NCI-H2196 (cell line): ENCODE data around the gene PDPN.

ENCODE experiments used
- DNase-seq: peaks from one replicate; lab custom pipeline; 2025; ENCODE audit not compliant: unreplicated experiment; lab: John Stamatoyannopoulos, UW

The PDPN gene

GRCh38 chr1:13576926-13577325 is 6.7 kb upstream of the PDPN start:
- no peak for DNase-seq

DNA sequence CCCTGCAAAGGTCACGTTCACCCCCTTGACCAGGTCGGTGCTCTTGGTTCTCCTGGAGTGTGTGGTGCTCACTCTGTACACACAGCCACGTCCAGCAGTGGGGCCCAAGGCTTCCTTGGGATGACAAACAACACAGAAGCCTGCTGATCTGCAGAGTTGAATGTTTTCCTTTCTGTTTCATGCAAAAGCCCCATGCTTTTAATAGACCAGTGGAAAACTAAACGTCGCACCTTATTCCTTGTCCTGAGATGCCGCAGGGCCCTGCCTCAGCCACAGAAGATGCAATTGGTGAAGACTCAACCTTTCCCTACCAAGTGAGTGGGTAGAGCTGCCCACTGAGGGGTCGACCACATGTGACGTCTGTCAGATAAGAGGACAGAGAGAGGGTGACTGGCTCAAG is 5.8 kb upstream of the PDPN start:
- no peak for DNase-seq

- no peak for DNase-seq
Measured at GRCh38 chr1:13581446-13581845, 2.2 kb upstream of the PDPN start.

- DNase-seq: no peak
Measured at GRCh38 chr1:13582713-13583443, 754 bp upstream of the PDPN start.

DNA sequence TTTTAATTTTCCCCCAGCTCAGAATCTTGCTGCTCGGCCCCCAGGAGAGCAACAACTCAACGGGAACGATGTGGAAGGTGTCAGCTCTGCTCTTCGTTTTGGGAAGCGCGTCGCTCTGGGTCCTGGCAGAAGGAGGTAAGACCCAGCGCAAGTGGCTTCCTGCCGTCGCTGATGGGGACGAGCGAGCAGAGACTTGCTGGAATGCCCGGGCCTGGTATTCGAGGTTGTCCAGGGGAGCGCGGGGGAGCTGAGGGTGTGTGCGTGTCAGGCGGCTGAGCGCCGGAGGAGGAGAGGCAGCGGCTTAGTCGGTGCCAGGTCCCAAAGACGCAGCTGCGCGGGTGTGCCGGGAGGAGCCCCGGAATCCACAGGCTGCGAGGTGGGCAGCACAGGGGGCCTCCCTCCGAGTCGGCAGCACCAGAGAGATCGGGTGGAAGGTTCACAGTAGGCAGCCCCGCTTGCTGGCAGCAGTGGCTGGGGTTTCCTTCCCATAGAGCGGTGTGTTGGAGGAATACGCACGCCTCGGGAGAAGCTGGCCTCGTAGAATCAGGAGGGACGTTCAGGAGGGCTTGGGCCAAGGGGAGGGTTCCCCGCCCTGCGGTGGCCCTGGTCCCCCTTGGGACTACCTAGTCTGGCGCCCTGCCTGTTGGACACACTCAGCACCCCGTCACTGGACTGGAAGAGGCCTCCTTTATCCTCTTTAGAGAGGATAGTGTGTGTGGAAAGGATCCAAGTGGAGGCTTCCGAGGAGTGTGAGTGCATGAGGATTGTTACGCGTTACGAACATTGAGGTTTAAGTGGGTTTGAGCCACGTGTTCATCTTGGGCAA is 547 bp downstream of the PDPN start:
- DNase-seq: no peak

- no peak for DNase-seq
Measured at GRCh38 chr1:13584876-13585611, 1.4 kb downstream of the PDPN start.

- no peak for DNase-seq
Measured at GRCh38 chr1:13585612-13585991, 2.0 kb downstream of the PDPN start.

DNA sequence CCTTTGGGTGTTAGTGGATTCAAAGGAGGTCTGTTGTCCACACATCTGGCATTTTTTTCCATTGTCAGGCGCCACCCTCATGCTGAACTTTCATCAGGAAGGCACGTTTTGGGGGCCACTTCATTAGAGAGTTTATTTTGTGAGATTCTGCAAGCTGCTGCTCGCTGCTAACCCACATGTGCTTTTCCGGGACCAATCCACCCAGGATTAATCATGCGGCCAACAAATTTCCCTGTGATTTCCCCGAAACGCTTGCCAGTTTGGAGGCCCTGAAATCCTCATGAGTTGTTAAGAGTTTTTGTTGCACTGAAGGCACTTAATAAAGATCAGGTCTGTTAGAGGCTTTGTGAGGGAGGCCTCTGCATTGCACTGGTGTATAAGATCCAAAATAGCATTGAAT is 2.4 kb downstream of the PDPN start:
- no peak for DNase-seq

DNA sequence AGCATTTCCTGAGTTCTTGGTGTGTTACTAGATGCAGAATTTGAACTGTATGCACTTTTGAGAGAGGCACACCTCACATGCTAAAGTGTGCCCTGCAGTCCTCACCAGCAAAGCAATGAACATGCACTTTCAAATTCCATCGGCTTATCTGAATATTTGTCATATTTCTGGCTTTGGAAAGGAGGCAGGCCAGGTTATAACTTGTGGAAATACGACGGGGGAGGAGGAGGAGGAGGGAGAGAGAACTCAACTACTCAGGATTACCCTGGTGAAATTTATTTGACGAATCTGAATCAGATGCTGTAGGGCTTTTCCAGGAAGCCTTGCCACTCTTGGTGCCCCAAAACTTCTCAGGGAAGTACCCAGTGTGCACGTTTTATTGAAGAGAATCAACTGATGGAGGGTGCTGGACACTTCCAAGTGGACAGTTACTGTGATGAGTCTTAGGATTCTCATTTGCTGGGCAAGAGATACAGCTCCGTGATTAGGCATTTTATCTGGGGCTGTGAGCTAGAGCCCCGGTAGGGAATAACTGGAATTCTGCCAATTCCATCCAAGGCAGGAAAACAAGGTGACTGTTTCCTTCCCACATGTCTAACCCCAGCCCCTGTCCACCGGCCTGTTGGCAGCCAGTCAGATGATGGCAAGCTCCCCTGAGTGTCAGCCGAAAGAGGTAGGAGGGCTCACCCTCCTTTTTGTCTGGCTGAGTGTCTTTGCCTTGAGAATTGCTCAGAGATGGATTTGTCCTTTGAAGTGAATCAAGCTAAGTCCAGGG is 3.8 kb downstream of the PDPN start:
- no peak for DNase-seq

DNA sequence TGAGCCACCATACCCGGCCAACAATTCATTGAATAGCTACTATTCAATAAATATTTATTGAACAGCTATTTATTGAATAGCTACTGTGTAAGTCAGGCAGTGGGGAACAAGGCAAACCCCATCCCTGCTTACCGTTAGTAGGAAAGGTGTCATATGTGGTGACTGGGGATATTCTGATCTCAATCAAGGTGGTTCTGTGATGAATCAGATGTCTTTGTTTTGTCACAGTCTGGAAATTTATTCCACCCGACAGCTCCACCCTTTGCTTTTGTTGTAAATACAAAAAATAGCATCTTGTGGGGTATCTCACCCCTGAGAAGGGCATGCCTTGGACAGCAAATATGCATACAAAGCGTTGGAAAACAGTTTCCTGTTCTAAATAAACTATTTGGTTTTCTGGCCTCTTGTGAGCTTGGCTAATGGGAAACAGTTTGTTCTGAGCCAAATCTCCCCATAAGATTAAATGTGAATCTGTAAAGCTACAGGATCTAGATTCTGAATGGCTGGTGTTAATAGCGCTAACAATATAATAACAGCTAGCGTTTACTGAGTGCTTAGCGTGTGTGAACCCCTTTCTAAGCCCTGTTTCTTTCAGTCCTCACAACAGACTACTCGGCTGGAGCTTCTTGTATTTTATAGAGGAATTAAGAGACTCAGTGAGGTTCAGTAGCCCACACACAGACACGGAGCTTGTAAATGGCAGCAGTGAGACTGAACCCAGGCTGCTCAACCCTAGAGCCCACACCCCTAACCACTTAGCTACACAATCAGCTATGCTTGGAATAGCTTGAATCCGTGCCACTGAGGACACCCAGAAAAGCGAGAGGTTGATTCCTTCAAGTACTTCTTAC is 5.5 kb downstream of the PDPN start:
- no peak for DNase-seq

DNA sequence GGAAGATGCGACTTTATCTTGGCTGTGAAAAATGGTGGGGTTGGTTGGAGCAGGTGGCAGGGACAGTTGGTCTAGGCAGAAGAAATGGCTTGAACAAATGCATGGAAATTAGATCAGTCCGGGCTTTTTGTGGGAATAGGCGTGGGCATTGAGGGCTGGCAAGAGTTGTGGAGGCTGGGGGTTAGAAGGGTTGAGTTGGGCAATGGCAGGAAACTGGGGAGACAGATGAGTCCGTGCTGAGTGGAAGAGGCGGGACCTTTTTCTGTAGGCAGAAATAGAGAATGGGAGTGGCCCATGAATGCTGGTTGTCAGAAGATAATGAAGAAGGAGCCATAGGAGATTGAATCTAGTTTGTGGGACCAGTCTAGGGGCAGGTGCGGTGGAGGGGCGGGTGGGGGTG is 6.9 kb downstream of the PDPN start:
- no peak for DNase-seq

- DNase-seq: no peak
Measured at GRCh38 chr1:13593511-13594131, 10.0 kb downstream of the PDPN start.

GRCh38 chr1:13595411-13595810 is 11.8 kb downstream of the PDPN start:
- no peak for DNase-seq

DNA sequence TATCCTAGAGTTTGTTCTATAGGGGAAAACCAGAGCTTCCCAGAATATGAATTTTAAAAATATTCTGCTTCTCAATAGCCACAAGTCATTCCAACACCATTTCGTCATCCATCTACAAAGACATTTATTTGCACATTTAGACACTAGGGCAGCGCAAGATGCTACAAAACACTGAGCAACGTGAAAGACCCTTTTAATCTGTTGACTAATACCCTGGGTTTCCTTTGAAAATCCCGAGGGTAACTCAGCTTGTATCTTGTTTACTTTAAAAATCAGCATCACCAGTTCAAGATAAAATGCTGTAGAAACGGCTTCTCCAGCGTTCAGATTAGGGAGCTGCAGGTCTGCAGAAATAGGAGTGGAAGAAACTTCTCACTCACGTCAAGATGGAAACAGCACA is 13.5 kb downstream of the PDPN start:
- DNase-seq: no peak

GRCh38 chr1:13600762-13601453 is 17.3 kb downstream of the PDPN start:
- no peak for DNase-seq

GRCh38 chr1:13604176-13604575 is 20.5 kb downstream of the PDPN start:
- no peak for DNase-seq

- no peak for DNase-seq
Measured at GRCh38 chr1:13604721-13605120, 21.1 kb downstream of the PDPN start.

GRCh38 chr1:13605159-13605558 is 21.5 kb downstream of the PDPN start:
- no peak for DNase-seq

GRCh38 chr1:13607002-13607401 is 23.4 kb downstream of the PDPN start:
- no peak for DNase-seq
